HG02840 (cell line): ENCODE measurements around the gene DDOST.

Experiments used
- ATAC-seq: cut with Tn5 transposase; IDR thresholded peaks from one replicate; pipeline ENCODE4 v1.9.1; 2021; ENCODE audit warnings: mild to moderate bottlenecking, moderate library complexity, moderate number of reproducible peaks; ENCODE audit not compliant: unreplicated experiment, low FRiP score

Gene DDOST

DNA sequence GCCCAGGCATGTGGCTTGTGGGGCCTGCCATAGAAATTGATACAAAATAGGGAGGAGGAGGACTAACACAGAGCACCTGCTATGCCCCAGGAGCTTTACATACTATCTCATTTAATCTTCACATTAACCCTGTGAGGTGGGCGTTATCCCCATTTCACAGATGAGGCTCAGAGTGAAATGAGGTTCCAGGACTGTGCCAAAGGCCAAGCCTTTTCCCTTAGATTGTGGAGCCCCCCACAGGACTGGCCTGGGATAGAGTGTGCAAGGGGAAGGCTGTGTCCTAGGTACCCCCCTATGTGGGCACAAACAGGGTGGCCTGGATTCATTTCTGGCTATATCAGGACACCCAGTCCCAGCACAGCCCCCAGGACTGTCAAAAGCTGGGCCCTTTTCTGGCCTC is 2.2 kb upstream of the DDOST start:
- ATAC-seq = no peak

DNA sequence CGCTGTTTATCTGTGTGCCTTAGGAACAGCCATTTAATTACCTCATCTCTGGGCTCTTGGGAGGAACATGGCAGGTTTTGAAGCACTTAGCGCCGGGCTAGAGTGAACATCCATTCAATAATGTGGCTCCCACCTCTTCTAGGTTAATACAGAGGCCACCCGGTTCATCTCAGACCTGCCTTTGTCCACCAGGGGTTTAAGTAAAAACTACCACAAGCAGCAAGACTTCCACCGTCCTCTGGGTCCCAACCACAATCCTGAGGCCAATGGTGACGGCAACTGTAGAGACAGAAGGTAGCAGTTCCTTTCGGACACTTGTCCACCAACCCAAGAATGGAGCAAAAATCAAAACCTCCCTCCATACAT is 924 bp upstream of the DDOST start:
- no peak for ATAC-seq

DNA sequence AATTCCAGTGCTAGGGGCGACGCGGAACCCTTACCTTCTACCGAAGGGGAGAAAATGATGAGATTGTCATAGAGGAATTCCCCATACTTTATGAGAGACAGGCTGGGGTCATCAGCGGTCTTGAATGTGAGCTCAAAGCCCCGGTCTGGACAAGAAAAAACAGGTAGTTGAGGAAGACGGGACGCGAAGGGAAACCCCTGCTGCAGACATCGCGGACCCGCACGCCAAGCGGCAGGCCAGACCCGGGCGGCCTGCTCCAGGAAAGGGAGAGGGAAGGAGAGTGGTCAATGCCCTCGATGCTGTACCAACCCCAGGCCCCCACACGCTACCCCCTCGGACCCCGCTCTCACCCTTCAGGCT is 342 bp downstream of the DDOST start:
- ATAC-seq = peak; percentile 2

DNA sequence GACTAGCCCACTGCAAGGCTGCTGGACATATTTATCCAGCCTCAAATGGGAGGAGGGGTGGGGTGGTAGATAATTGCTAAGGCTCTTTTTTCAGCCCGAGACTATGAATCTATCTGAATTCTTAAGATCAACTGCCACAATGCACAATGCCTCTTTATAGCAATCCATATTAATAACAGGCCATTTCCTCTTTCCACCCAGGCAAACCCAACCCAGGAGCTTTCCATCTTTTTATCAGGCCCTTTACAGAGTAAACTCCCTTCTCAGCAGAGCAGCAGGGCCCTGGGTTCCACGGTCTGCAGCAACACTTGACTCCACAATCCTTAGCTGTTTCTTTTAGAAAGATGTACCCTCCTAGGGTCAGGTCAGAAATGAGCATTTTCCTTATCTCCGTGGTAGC is 806 bp downstream of the DDOST start:
- ATAC-seq = no peak

DNA sequence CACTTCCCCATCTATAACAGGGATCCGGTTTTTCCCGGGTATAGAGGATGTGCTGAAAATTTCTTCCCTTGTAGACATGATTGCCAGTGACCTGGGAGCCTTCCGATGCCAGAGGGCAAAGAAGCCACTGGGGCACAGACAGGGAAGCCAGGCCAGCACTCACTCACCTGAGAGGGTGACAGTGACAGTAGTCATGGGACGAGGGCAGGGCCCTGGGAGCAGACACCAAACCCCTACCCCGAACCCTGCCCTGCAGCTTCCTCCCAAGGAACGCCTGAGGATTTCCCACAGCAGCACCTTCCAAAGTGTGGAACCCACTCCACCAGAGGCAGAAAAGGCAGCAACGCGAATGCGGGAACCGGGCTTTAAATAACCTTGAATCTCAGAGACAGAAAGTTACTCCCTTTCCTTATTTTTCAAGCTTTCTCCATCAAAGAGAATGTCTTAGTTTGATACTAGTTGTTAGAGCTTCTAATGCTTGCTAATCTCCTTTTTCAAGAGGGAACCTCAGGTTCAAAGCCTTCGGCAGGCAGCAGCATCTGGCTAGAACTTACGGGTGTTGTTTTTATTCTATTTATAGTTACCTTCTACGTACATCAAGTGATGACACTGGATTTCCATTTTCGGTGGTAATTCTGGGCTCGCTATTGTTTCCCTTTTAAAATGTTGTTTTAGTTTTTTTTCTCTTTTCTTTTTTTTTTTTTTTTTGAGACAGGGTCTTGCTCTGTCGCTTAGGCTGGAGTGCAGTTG is 2.8 kb downstream of the DDOST start:
- no peak for ATAC-seq

DNA sequence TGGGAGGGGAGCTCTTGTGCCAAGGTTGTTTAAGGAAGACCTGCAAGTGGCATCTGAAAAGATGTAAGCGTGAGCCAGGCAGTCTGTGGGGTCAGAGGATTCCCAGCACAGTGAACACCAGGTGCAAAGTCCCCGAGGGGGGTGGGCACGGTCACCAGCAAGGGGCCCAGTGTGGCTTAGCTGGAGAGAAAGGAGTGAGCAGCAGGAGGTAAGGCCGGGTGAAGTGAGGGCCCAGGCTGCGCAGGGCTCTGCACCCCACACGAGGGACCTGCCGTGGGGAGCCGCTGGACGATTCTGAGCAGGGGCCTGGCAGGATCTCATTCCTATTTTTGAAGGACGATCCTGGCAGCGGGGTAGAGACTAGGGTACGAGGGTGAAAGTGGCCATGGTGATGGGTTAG is 4.1 kb downstream of the DDOST start:
- ATAC-seq = no peak

DNA sequence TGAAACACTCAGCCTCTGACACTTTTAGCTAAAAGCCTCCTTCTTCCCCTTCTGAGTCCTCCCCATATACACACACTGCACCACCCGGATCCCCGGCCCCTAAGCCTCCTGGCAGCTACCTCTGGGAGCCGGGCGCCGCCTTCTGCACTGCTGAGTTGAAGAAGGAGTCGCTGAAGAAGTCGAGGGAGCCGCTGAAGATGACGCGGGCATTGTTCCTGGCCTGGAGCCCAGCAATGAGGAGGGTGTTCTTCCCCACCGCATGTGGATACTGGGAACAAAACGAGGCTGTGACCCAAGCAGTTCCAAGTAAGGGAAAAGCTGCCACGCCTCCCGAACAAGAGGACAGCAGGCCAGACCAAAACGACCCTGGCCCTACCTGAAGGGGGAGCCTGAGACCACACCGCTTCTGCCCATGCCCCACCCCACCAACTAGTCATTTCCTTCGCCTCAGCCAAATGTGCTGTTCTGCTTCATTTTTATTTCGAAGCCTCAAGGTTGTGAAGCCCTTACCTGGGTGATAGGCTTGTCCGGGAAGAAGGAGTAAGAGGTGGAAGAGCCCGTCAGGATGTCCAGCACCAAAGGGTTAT is 7.0 kb downstream of the DDOST start:
- no peak for ATAC-seq

DNA sequence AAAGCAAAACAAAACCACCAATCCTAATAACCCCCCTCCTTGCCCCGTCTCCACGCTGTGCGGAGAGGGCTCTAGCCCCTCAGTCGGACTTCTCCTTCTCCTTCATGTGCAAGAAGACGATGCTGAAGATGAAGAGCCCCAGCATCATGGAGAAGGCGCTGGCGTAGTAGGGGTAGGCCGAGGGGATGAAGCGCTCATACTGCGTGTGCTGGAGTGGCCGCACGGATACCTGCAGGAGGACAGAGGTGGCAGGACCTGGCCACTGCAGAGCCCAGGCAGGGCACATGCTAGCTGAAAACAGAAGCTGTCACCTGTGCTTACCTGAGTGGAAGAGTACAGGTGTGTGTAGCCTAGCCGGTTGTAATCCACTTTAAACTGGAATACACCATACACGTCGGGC is 8.9 kb downstream of the DDOST start:
- ATAC-seq = no peak

DNA sequence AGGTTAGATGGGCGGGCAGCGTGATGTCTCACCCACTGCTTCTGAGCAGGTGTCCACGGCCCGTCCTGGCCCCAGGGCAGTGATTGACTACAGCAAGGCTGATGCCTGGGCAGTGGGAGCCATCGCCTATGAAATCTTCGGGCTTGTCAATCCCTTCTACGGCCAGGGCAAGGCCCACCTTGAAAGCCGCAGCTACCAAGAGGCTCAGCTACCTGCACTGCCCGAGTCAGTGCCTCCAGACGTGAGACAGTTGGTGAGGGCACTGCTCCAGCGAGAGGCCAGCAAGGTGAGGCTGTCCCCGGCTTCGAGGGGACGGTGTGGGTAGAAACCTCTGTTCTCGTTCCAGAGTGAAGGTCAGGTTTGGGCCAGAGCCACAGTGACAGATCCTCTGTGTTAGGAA is 12.2 kb downstream of the DDOST start:
- ATAC-seq = no peak

DNA sequence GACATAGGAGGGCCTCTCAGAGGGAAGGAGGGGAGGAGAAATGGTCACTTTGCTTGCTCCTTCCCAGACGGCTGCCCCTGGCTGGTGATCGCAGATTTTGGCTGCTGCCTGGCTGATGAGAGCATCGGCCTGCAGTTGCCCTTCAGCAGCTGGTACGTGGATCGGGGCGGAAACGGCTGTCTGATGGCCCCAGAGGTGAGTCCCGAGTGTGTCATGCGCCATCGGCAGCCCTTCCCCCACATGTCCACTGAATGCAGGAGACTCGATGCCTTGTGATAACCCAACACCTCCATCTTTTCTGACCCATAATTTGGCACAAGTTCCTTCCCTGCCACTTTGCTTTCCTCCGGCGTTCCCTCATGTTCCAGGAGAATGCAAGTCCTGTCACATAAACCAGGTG is 12.7 kb downstream of the DDOST start:
- ATAC-seq = no peak

DNA sequence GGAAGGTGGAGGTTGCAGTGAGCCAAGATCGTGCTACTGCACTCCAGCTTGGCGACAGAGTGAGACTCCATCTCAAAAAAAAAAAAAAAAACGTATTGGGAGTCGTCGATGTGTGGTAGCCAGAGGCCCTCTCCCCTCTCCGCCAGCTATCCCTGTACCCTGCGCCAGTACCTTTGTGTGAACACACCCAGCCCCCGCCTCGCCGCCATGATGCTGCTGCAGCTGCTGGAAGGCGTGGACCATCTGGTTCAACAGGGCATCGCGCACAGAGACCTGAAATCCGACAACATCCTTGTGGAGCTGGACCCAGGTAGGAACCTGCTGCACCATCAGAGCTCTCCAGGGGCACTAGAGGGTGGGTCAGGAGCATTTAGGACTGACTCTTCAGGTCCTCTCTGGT is 15.8 kb downstream of the DDOST start:
- no peak for ATAC-seq

DNA sequence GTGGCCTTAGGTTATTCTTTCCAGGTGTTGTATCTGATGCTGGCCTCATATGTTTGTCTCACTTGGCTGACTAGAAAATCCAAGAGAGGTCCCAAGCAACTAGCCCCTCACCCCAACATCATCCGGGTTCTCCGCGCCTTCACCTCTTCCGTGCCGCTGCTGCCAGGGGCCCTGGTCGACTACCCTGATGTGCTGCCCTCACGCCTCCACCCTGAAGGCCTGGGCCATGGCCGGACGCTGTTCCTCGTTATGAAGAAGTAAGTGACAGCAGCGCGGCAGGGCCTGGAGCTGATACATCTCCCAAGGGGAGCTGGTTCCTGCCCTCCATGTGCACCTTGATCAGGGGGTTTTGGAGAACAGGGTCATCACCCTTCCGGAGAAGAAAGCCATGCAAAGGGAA is 16.8 kb downstream of the DDOST start:
- no peak for ATAC-seq

DNA sequence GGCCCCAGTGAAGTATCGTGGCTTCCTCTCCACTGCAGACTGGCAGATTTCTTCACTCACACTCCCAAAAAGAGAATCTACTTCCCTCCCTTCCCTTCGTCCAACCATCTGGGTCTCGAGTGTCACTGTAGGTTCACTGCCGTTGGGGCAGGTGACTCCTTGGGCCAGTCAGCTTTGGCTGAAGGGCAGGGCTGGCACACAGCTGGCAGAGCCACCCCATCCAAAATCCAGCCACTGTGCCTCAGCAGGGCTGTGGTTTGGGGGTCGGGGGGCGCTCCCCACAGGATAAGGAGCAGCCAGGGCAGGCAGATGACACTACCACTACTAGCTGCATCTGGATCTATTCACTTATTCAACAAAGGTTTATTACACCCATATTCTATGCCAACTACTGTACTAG is 18.1 kb downstream of the DDOST start:
- no peak for ATAC-seq

DNA sequence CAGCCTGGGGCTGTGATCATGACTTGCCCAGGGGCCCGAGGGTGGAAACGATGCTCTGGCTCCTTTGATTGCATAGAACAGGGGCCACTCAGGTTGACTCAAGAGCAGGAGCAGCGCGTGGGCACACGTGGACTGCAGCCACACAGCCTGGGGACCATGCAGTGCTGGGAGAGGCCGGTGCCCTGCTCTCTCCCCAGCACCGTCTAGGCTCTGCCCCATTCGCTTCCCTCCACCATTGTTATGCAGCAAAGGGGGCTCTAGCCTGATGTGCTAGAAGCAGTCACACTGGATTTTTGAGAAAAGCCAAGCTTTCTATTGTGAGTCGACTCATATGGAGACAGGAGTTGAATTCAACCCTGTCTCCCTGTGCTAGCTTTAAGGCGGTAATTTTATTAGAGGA is 19.2 kb downstream of the DDOST start:
- ATAC-seq = no peak

DNA sequence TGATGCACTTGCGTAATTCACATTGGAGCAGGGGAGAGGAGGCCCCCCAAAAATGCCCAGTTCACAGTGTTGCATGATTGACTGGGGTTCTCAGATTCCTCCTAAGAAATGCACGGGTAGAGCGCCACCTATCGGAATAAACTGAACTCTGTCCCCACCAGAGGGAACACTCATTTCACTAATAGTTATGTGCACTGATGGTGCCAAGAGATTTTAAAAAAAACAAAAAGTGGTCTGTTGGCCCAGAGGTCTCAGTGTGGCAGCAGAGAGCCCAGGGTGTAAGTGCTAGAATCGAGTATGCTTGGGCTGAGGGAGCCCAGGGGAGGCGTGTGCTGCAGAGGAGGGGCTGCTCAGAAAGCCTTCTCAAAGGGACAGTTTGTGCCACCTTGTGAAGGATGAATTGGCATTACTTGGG is 21.0 kb downstream of the DDOST start:
- ATAC-seq = no peak

DNA sequence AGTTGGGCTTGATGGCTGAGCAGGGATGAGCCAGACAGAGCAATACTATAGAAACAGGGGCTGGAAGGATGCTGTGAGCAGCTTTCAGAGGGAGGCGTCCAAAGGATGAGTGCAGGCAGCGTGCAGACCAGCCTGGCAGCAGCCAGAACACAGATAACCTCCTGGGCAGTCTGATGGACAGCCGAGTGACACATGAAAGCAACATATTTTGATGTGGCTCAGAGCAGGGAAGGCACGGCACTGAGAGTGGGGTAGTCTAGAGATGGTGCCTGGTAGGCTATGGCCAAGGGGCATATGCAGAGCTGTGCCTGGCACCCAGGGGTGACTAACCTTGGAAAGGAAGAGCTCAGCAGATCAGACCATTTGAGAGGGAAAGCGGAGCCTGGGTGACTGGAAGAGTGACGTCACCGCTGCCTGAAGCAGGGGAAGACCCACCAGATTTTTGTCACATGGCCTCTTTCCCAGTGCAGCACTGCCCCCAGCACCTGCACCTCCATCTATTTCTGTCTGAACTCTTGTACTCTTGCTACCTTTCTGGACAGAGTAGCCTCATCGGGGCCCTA is 24.3 kb downstream of the DDOST start:
- ATAC-seq = no peak

DNA sequence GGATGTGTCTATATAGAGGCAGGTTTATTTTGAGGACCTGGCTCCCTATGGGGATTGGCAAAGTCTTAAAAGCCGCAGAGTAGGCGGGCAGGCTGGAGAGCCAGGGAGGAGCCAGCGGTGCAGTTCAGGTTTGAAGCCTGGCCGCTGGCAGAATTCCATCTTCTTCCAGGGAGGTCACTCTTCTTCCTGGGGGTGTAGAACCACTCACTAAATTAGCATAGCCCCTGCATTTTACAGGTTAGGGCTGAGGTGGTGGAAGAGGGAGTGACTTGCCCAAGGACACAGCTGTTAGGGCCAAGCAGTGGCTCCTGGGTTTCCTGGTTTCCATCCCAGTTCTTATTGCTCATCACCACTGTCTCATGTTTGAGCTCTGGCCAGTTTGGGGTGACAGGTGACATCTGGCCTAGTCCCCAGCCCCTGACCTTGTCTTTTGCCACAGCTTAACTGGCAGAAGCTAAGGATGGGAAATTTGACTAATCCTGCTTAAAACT is 26.5 kb downstream of the DDOST start:
- ATAC-seq = no peak

DNA sequence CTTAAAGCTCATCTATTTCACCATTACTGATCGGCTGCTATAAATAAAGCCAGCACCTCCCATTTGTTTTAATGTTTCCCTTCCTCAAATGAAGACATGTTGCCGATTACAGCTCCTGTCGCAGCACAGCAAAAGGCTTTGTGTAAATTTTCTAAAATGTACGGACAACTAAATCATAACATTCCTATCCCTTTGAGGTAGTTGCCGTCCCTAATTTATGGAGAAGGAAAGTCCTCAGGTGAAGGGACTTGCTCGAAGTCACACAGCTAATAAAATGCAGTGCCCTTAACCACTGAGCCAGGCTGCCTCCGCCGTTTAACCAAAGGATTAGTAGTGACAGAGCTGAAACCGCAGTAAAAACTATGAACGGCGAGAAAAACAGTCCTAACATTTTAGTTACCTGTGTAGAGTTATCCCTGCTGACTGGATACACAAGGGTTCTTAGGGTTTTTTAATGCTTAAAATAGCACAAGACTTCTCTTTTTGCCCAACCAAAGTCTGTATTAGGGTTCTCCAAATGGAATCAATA is 27.0 kb downstream of the DDOST start:
- ATAC-seq = no peak

DNA sequence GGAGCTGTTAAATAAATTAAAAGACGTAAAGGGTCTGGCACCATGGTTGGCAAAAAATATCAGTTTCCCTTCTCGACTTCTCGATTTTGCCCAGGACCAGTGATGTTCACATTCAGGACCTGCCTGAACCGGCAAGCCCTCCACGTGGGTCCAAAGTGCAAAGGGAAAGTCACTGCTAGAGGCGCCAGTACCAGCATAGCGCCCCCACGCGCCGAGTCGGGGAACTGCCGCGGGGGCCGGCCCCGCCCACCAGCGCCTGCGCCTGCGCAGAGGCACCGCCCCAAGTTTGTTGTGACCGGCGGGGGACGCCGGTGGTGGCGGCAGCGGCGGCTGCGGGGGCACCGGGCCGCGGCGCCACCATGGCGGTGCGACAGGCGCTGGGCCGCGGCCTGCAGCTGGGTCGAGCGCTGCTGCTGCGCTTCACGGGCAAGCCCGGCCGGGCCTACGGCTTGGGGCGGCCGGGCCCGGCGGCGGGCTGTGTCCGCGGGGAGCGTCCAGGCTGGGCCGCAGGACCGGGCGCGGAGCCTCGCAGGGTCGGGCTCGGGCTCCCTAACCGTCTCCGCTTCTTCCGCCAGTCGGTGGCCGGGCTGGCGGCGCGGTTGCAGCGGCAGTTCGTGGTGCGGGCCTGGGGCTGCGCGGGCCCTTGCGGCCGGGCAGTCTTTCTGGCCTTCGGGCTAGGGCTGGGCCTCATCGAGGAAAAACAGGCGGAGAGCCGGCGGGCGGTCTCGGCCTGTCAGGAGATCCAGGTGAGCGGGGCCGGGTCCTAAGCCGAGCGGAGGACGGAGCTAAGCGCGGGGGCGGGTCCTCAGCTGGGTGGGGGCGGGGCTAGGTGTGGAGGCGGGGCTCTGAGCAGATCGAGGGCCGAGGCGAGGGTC is 27.7 kb downstream of the DDOST start, which contains the start of gene PINK1:
Gene PINK1 (plus strand): TSS at position 269 of the 875 bp plus-strand sequence. CDS start 91 bp downstream, at position 360.
- peak; percentile 59 for ATAC-seq

DNA sequence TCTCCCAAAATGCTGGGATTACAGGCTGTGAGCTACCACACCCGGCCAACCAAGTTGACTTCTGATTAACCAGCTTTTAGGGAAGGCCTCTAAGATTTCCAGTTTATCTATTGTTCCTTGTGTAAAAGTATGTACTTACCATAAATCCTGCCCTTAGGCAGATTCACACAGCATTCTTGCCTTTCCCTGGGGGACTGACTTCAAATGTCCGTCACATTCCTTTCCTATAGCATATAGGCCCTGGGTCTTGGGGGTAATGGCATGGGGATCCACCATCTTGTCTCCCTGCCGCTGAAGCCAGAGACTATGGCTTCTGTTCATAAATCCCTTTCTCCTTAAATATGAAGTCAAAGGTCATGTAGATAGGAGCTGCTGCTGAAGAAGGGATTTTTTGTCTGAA is 28.8 kb downstream of the DDOST start:
- ATAC-seq = no peak

DNA sequence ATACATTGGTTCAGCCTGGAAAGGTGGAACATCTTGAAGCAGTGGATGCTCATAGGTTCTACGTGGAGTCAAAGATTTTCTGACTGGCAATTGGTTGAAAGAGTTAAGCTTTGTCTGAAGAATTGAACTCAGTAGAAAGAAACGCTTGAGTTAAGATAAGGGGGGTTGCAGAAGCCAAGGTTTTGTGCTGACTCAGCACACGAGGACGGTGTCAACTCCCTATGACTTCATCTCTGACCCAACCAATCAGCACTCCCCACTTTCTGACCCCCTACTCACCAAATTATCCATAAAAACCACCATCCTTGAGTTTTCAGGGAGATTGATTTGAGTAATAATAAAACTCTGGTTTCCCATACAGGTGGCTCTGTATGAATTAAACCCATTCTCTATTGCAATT is 30.4 kb downstream of the DDOST start:
- no peak for ATAC-seq
